A673 (cell line): ENCODE results near the gene SMC3. TPM values are rescaled to one million over a fixed set of nuclear protein-coding genes. Genes with fewer than 3 reads are reported as not detected.

Experiments
- BruUV-seq: library from RNA; stranded (reverse); fragments of 400-500 nt; replicated peaks from 2 replicates; lab custom pipeline; 2021; lab: Mats Ljungman, UMichigan
- CTCF ChIA-PET: fragments of 300-600 bp; sonication (Branson Sonifier 250); formaldehyde crosslinking; loops from one replicate; lab custom pipeline; 2022; ENCODE audit warnings: antibody characterized with exemption; lab: Charles Lee
- POLR2A ChIA-PET: fragments of 300-600 bp; sonication (Branson Sonifier 250); formaldehyde crosslinking; loops from one replicate; lab custom pipeline; 2022; ENCODE audit warnings: antibody characterized with exemption; ENCODE audit not compliant: low non-redundant PET; lab: Charles Lee
- DNase-seq: peaks from one replicate; pipeline ENCODE4 v3.0.0-alpha.2; 2015; ENCODE audit warnings: low spot score
- H3K27ac ChIP-seq: fragments of 200-600 bp; sonication (generic); 2 replicates; pipeline ENCODE4 v1.5.1; 2016; ENCODE audit warnings: mixed run types, low read depth, mild to moderate bottlenecking, mixed read lengths, antibody characterized with exemption, low read length; ENCODE audit not compliant: poor library complexity, severe bottlenecking
- H3K27me3 ChIP-seq: fragments of 200-600 bp; sonication (generic); replicated peaks from 2 replicates; pipeline ENCODE4 v1.6.1; 2017; ENCODE audit warnings: mixed run types, low read depth, mild to moderate bottlenecking, mixed read lengths, antibody characterized with exemption, low read length; ENCODE audit not compliant: insufficient read depth, poor library complexity
- H3K36me3 ChIP-seq: fragments of 200-600 bp; sonication (generic); 2 replicates; pipeline ENCODE4 v1.6.1; 2016; ENCODE audit warnings: mixed run types, mild to moderate bottlenecking, mixed read lengths, antibody characterized with exemption, low read length; ENCODE audit not compliant: insufficient read depth, poor library complexity, severe bottlenecking
- H3K4me1 ChIP-seq: fragments of 200-600 bp; sonication (generic); 2 replicates; pipeline ENCODE4 v1.6.1; 2017; ENCODE audit warnings: mixed run types, mild to moderate bottlenecking, mixed read lengths, antibody characterized with exemption, low read length; ENCODE audit not compliant: insufficient read depth, poor library complexity, severe bottlenecking
- H3K4me3 ChIP-seq: fragments of 200-600 bp; sonication (generic); 2 replicates; pipeline ENCODE4 v1.5.1; 2016; ENCODE audit warnings: low read depth, mixed run types, mild to moderate bottlenecking, mixed read lengths, low read length; ENCODE audit not compliant: poor library complexity, severe bottlenecking
- H3K9me3 ChIP-seq: fragments of 200-600 bp; sonication (generic); 2 replicates; pipeline ENCODE4 v1.6.1; 2016; ENCODE audit warnings: mixed run types, low read depth, mild to moderate bottlenecking, mixed read lengths, antibody characterized with exemption, low read length; ENCODE audit not compliant: poor library complexity, severe bottlenecking
- CTCF ChIP-seq: fragments of 300-800, 200-600 bp; sonication (generic); conservative IDR thresholded peaks from 2 replicates; pipeline ENCODE4 v1.5.1; 2017; ENCODE audit warnings: low read depth, mild to moderate bottlenecking, antibody characterized with exemption, low read length, moderate library complexity, mixed read lengths
- EZH2 ChIP-seq: fragments of 200-600 bp; sonication (generic); IDR thresholded peaks from 2 replicates; pipeline ENCODE4 v1.6.1; 2017; ENCODE audit warnings: borderline replicate concordance, low read depth, mild to moderate bottlenecking, mixed read lengths, antibody characterized with exemption, low read length; ENCODE audit not compliant: poor library complexity, severe bottlenecking
- intact Hi-C: fragments of 100-400 bp; cut with micrococcal nuclease; formaldehyde crosslinking; loops from one replicate; pipeline ENCODE4 v1.10.0; 2022; ENCODE audit not compliant: unreplicated experiment
- total RNA-seq: library from RNA; stranded (reverse); gene quantifications from 2 replicates; pipeline ENCODE4 v1.2.3, GENCODE V29; 2021

Gene SMC3
- total RNA-seq, 1 experiment from 2014 or later, result 107 TPM

- H3K27me3 ChIP-seq, result no peaks in the 10 kb centered on the region
- no peak overlapping the region for H3K4me3 ChIP-seq
- intact Hi-C loops, result no loop called here
- no peaks in the 10 kb centered on the region for H3K36me3 ChIP-seq
- ChIA-PET POLR2A (interaction anchor here (0.6 kb wide), 1 partner anchor 20 kb away, joined by 3 read pairs; no protein-coding TSS in a partner anchor), CTCF (interaction anchor here (0.6 kb wide), 1 partner anchor 161 kb away, joined by 4 read pairs; no protein-coding TSS in a partner anchor)
- no TSS peak for BruUV-seq
- TF ChIP-seq EZH2 (no peak), CTCF (no peak)
- no peak for DNase-seq
- H3K4me1 ChIP-seq, result peaks cover 23% of the 10 kb centered on the region
- H3K9me3 ChIP-seq, result no peaks in the 10 kb centered on the region
- H3K27ac ChIP-seq, result no peak overlapping the region
Observed at GRCh38 chr10:110632591-110633215, 65.2 kb downstream of the SMC3 start.

GRCh38 chr10:110634527-110635209 lies 67.2 kb downstream of the SMC3 start:
- no TSS peak for BruUV-seq
- CTCF ChIA-PET, result no interaction called here
- POLR2A ChIA-PET, result no interaction called here
- no peaks in the 10 kb centered on the region for H3K36me3 ChIP-seq
- H3K27ac ChIP-seq, result no peak overlapping the region
- H3K27me3 ChIP-seq, result no peaks in the 10 kb centered on the region
- intact Hi-C loops, result no loop called here
- no peaks in the 10 kb centered on the region for H3K9me3 ChIP-seq
- no peak overlapping the region for H3K4me3 ChIP-seq
- TF ChIP-seq CTCF, result no peak
- DNase-seq, result peak; percentile 65
- H3K4me1 ChIP-seq, result peaks cover 18% of the 10 kb centered on the region

- H3K4me1 ChIP-seq, result peaks cover 15% of the 10 kb centered on the region
- no peak for DNase-seq
- intact Hi-C loops, result no loop called here
- ChIA-PET POLR2A (no interaction called here), CTCF (no interaction called here)
- H3K9me3 ChIP-seq, result no peaks in the 10 kb centered on the region
- H3K4me3 ChIP-seq, result no peak overlapping the region
- H3K36me3 ChIP-seq, result no peaks in the 10 kb centered on the region
- H3K27ac ChIP-seq, result no peak overlapping the region
- H3K27me3 ChIP-seq, result no peaks in the 10 kb centered on the region
- TF ChIP-seq CTCF, result no peak
- no peak for TF ChIP-seq EZH2
- BruUV-seq, result no TSS peak
Observed at GRCh38 chr10:110636572-110636931, 69.1 kb downstream of the SMC3 start.
